GM23338 (cell line): ENCODE data around the gene DNAH6. TPM values are rescaled to one million over a fixed set of nuclear protein-coding genes. Genes with fewer than 3 reads are reported as not detected.

Experiments
- ATAC-seq: fragments of 200-7000 bp; cut with Tn5 transposase; 3 replicates; pipeline ENCODE4 v1.9.1; 2020
- DNase-seq: peaks from one replicate; pipeline ENCODE4 v3.0.0-alpha.2; 2015; ENCODE audit warnings: low spot score
- H2AFZ ChIP-seq: fragments of 200-600 bp; sonication (generic); 2 replicates; pipeline ENCODE4 v1.8.0; 2016; ENCODE audit warnings: antibody characterized with exemption, mild to moderate bottlenecking, moderate library complexity
- H3F3A ChIP-seq: fragments of 200-600 bp; sonication (generic); replicated peaks from 2 replicates; pipeline ENCODE4 v1.8.0; 2017; ENCODE audit warnings: antibody characterized with exemption, mixed run types, low read depth
- H3K27ac ChIP-seq: fragments of 200-600 bp; sonication (generic); 2 replicates; pipeline ENCODE4 v1.6.1; 2016; ENCODE audit warnings: low read depth
- H3K27me3 ChIP-seq: fragments of 200-600 bp; sonication (generic); 2 replicates; pipeline ENCODE4 v1.8.0; 2016; ENCODE audit warnings: mild to moderate bottlenecking, mixed run types, moderate library complexity; ENCODE audit not compliant: insufficient read depth
- H3K36me3 ChIP-seq: fragments of 200-600 bp; sonication (generic); 2 replicates; pipeline ENCODE4 v1.8.0; 2016; ENCODE audit warnings: mild to moderate bottlenecking; ENCODE audit not compliant: insufficient read depth
- H3K4me1 ChIP-seq: fragments of 200-600 bp; sonication (generic); 2 replicates; pipeline ENCODE4 v1.8.0; 2016; ENCODE audit warnings: mild to moderate bottlenecking, moderate library complexity; ENCODE audit not compliant: insufficient read depth
- H3K4me2 ChIP-seq: fragments of 200-600 bp; sonication (generic); 2 replicates; pipeline ENCODE4 v1.7.1; 2017; ENCODE audit warnings: mixed run types
- H3K4me3 ChIP-seq: fragments of 200-600 bp; sonication (generic); 2 replicates; pipeline ENCODE4 v1.6.1; 2016; ENCODE audit warnings: mixed run types
- H3K79me2 ChIP-seq: fragments of 200-600 bp; sonication (generic); replicated peaks from 2 replicates; pipeline ENCODE4 v1.8.0; 2017; ENCODE audit warnings: mild to moderate bottlenecking; ENCODE audit not compliant: insufficient read depth
- H3K9me2 ChIP-seq: fragments of 200-600 bp; sonication (generic); 2 replicates; pipeline ENCODE4 v1.8.0; 2017; ENCODE audit not compliant: insufficient read depth
- H4K20me1 ChIP-seq: fragments of 200-600 bp; sonication (generic); replicated peaks from 2 replicates; pipeline ENCODE4 v1.8.0; 2017; ENCODE audit warnings: mild to moderate bottlenecking; ENCODE audit not compliant: insufficient read depth
- H3K27ac Mint-ChIP-seq: 2 replicates; pipeline ENCODE4 v1.8.0; 2020; ENCODE audit warnings: inconsistent platforms, mild to moderate bottlenecking, moderate library complexity, mixed read lengths
- H3K27me3 Mint-ChIP-seq: 3 replicates; pipeline ENCODE4 v1.8.0; 2022; ENCODE audit warnings: low read depth, mild to moderate bottlenecking, moderate library complexity, mixed read lengths, inconsistent platforms; ENCODE audit not compliant: insufficient read depth, poor library complexity
- H3K36me3 Mint-ChIP-seq: 3 replicates; pipeline ENCODE4 v1.8.0; 2021; ENCODE audit warnings: low read depth, mild to moderate bottlenecking, inconsistent platforms, moderate library complexity, mixed read lengths
- H3K4me1 Mint-ChIP-seq: 3 replicates; pipeline ENCODE4 v1.8.0; 2020; ENCODE audit warnings: mild to moderate bottlenecking, inconsistent platforms, mixed read lengths
- H3K4me3 Mint-ChIP-seq: 3 replicates; pipeline ENCODE4 v1.8.0; 2021; ENCODE audit warnings: moderate library complexity, mild to moderate bottlenecking, inconsistent platforms, mixed read lengths
- H3K9me3 Mint-ChIP-seq: 3 replicates; pipeline ENCODE4 v1.8.0; 2020; ENCODE audit warnings: moderate library complexity, mild to moderate bottlenecking, inconsistent platforms, mixed read lengths
- CREB1 ChIP-seq: fragments of 250-450 bp; sonication (Bioruptor Pico); IDR thresholded peaks from 2 replicates; pipeline ENCODE4 v1.5.0; 2020; ENCODE audit warnings: low read depth, mild to moderate bottlenecking, moderate library complexity
- EZH2 ChIP-seq: fragments of 200-600 bp; sonication (generic); IDR thresholded peaks from one replicate; pipeline ENCODE4 v1.8.0; 2017; ENCODE audit warnings: antibody characterized with exemption, mild to moderate bottlenecking, low read depth; ENCODE audit not compliant: unreplicated experiment
- EZH2phosphoT487 ChIP-seq: fragments of 200-600 bp; sonication (generic); IDR thresholded peaks from one replicate; pipeline ENCODE4 v1.8.1; 2018; ENCODE audit warnings: antibody characterized with exemption; ENCODE audit not compliant: unreplicated experiment
- JUNB ChIP-seq: IDR thresholded peaks from one replicate; pipeline ENCODE4 v1.6.1; 2016; ENCODE audit warnings: antibody characterized with exemption; ENCODE audit not compliant: unreplicated experiment
- NANOG ChIP-seq: IDR thresholded peaks from 2 replicates; pipeline ENCODE4 v1.6.1; 2016; ENCODE audit warnings: antibody characterized with exemption, borderline replicate concordance
- POLR2AphosphoS5 ChIP-seq: IDR thresholded peaks from 2 replicates; pipeline ENCODE4 v1.6.1; 2016; ENCODE audit warnings: antibody characterized with exemption, low read depth
- REST ChIP-seq: IDR thresholded peaks from one replicate; pipeline ENCODE4 v1.6.1; 2018; ENCODE audit warnings: antibody characterized with exemption; ENCODE audit not compliant: unreplicated experiment
- STAT1 ChIP-seq: IDR thresholded peaks from one replicate; pipeline ENCODE4 v1.6.1; 2016; ENCODE audit warnings: antibody characterized with exemption; ENCODE audit not compliant: unreplicated experiment
- ZNF114 ChIP-seq: fragments of 250-450 bp; sonication (Bioruptor Pico); IDR thresholded peaks from 2 replicates; pipeline ENCODE4 v1.5.0; 2020; ENCODE audit warnings: mild to moderate bottlenecking, moderate library complexity
- ZNF331 ChIP-seq: fragments of 250-450 bp; sonication (Bioruptor Pico); IDR thresholded peaks from 2 replicates; pipeline ENCODE4 v1.5.0; 2020; ENCODE audit warnings: low read depth, mild to moderate bottlenecking, moderate library complexity
- polyA plus RNA-seq: library from polyadenylated mRNA; unstranded; fragments of >200 nt; fragmentation: Nextera tagmentation; extraction: Ambion mirVana; gene quantifications from 2 replicates; pipeline ENCODE4 v1.2.1, GENCODE V29; 2016
- total RNA-seq: library from RNA; depleted of rRNA; stranded (reverse); fragments of >200 nt; shearing (Covaris generic); gene quantifications from 2 replicates; pipeline ENCODE4 v1.2.3, GENCODE V29; 2014
- TF ChIP-seq, protein P1 (sequence below): fragments of 250-450 bp; sonication (Bioruptor Pico); IDR thresholded peaks from 2 replicates; pipeline ENCODE4 v1.5.0; 2020; ENCODE audit warnings: mild to moderate bottlenecking, moderate library complexity
- TF ChIP-seq, protein P2 (sequence below), 2 experiments: fragments of 200-600 bp in 1 of 2; sonication (generic) in 1 of 2; conservative IDR thresholded peaks; 2 replicates each; pipeline versions ENCODE4 v1.5.1 to v1.6.1; 2016 to 2017; ENCODE audit warnings: antibody characterized with exemption in 2 of 2, low read depth in 2 of 2, mild to moderate bottlenecking in 2 of 2, moderate library complexity in 1 of 2
- TF ChIP-seq, protein P3 (sequence below): IDR thresholded peaks from 2 replicates; pipeline ENCODE4 v1.6.1; 2016; ENCODE audit warnings: antibody characterized with exemption

DNAH6 gene
- total and polyA plus RNA-seq, 2 experiments from 2014 or later: 0.27 to 0.31 TPM

GRCh38 chr2:84849271-84849952 lies 333.1 kb downstream of the DNAH6 start:
- H3K4me3 ChIP-seq: no peak overlapping the region
- no peaks in the 10 kb centered on the region for H3F3A ChIP-seq
- Mint-ChIP-seq H3K27ac (no peak overlapping the region), H3K4me3 (no peak overlapping the region), H3K27me3 (peaks cover 3% of the 10 kb centered on the region), H3K36me3 (peaks cover 6% of the 10 kb centered on the region; the same call in 2 of the 3 replicates), H3K4me1 (no peaks in the 10 kb centered on the region; the same call in 2 of the 3 replicates), H3K9me3 (peaks cover 9% of the 10 kb centered on the region; the same call in 2 of the 3 replicates)
- H2AFZ ChIP-seq: no peak overlapping the region
- TF ChIP-seq CREB1 (CRISPR knock-in tag) (no peak), REST (no peak), ZNF114 (no peak), STAT1 (no peak), NANOG (no peak), EZH2phosphoT487 (no peak), POLR2AphosphoS5 (no peak), ZNF331 (CRISPR knock-in tag) (no peak), EZH2 (no peak), JUNB (no peak)
- TF ChIP-seq, protein P1, sequence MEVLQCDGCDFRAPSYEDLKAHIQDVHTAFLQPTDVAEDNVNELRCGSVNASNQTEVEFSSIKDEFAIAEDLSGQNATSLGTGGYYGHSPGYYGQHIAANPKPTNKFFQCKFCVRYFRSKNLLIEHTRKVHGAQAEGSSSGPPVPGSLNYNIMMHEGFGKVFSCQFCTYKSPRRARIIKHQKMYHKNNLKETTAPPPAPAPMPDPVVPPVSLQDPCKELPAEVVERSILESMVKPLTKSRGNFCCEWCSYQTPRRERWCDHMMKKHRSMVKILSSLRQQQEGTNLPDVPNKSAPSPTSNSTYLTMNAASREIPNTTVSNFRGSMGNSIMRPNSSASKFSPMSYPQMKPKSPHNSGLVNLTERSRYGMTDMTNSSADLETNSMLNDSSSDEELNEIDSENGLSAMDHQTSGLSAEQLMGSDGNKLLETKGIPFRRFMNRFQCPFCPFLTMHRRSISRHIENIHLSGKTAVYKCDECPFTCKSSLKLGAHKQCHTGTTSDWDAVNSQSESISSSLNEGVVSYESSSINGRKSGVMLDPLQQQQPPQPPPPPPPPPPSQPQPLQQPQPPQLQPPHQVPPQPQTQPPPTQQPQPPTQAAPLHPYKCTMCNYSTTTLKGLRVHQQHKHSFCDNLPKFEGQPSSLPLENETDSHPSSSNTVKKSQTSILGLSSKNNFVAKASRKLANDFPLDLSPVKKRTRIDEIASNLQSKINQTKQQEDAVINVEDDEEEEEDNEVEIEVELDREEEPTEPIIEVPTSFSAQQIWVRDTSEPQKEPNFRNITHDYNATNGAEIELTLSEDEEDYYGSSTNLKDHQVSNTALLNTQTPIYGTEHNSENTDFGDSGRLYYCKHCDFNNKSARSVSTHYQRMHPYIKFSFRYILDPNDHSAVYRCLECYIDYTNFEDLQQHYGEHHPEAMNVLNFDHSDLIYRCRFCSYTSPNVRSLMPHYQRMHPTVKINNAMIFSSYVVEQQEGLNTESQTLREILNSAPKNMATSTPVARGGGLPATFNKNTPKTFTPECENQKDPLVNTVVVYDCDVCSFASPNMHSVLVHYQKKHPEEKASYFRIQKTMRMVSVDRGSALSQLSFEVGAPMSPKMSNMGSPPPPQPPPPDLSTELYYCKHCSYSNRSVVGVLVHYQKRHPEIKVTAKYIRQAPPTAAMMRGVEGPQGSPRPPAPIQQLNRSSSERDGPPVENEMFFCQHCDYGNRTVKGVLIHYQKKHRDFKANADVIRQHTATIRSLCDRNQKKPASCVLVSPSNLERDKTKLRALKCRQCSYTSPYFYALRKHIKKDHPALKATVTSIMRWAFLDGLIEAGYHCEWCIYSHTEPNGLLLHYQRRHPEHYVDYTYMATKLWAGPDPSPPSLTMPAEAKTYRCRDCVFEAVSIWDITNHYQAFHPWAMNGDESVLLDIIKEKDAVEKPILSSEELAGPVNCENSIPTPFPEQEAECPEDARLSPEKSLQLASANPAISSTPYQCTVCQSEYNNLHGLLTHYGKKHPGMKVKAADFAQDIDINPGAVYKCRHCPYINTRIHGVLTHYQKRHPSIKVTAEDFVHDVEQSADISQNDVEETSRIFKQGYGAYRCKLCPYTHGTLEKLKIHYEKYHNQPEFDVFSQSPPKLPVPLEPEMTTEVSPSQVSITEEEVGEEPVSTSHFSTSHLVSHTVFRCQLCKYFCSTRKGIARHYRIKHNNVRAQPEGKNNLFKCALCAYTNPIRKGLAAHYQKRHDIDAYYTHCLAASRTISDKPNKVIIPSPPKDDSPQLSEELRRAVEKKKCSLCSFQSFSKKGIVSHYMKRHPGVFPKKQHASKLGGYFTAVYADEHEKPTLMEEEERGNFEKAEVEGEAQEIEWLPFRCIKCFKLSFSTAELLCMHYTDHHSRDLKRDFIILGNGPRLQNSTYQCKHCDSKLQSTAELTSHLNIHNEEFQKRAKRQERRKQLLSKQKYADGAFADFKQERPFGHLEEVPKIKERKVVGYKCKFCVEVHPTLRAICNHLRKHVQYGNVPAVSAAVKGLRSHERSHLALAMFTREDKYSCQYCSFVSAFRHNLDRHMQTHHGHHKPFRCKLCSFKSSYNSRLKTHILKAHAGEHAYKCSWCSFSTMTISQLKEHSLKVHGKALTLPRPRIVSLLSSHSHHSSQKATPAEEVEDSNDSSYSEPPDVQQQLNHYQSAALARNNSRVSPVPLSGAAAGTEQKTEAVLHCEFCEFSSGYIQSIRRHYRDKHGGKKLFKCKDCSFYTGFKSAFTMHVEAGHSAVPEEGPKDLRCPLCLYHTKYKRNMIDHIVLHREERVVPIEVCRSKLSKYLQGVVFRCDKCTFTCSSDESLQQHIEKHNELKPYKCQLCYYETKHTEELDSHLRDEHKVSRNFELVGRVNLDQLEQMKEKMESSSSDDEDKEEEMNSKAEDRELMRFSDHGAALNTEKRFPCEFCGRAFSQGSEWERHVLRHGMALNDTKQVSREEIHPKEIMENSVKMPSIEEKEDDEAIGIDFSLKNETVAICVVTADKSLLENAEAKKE: no peak
- TF ChIP-seq, protein P2, sequence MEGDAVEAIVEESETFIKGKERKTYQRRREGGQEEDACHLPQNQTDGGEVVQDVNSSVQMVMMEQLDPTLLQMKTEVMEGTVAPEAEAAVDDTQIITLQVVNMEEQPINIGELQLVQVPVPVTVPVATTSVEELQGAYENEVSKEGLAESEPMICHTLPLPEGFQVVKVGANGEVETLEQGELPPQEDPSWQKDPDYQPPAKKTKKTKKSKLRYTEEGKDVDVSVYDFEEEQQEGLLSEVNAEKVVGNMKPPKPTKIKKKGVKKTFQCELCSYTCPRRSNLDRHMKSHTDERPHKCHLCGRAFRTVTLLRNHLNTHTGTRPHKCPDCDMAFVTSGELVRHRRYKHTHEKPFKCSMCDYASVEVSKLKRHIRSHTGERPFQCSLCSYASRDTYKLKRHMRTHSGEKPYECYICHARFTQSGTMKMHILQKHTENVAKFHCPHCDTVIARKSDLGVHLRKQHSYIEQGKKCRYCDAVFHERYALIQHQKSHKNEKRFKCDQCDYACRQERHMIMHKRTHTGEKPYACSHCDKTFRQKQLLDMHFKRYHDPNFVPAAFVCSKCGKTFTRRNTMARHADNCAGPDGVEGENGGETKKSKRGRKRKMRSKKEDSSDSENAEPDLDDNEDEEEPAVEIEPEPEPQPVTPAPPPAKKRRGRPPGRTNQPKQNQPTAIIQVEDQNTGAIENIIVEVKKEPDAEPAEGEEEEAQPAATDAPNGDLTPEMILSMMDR (conservative IDR thresholded peaks at IDR 0.05; ENCODE audit: low read depth in 2 of 2): no peak
- TF ChIP-seq, protein P3, sequence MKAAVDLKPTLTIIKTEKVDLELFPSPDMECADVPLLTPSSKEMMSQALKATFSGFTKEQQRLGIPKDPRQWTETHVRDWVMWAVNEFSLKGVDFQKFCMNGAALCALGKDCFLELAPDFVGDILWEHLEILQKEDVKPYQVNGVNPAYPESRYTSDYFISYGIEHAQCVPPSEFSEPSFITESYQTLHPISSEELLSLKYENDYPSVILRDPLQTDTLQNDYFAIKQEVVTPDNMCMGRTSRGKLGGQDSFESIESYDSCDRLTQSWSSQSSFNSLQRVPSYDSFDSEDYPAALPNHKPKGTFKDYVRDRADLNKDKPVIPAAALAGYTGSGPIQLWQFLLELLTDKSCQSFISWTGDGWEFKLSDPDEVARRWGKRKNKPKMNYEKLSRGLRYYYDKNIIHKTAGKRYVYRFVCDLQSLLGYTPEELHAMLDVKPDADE: no peak
- H3K4me2 ChIP-seq: no peak overlapping the region
- ATAC-seq (no peak), DNase-seq (no peak)
- no peaks in the 10 kb centered on the region for H3K4me1 ChIP-seq
- peaks cover 24% of the 10 kb centered on the region for H3K9me2 ChIP-seq
- no peaks in the 10 kb centered on the region; the same call in 1 of the 2 replicates for H4K20me1 ChIP-seq
- no peak overlapping the region for H3K27ac ChIP-seq
- H3K36me3 ChIP-seq: no peaks in the 10 kb centered on the region
- no peaks in the 10 kb centered on the region for H3K79me2 ChIP-seq
- peaks cover 5% of the 10 kb centered on the region for H3K27me3 ChIP-seq
